RWPE2 (cell line): ENCODE data around the gene BSDC1.

Experiments
- ATAC-seq: fragments of 200-7000 bp; cut with Tn5 transposase; 3 replicates; pipeline ENCODE4 v1.9.1; 2021; ENCODE audit warnings: low read depth
- DNase-seq: peaks from one replicate; pipeline ENCODE4 v3.0.0-alpha.2; 2020; ENCODE audit warnings: low spot score
- H3K27ac ChIP-seq: fragments of 450-650 bp; 2 replicates; pipeline ENCODE4 v1.5.1; 2017; ENCODE audit warnings: mild to moderate bottlenecking; ENCODE audit not compliant: poor library complexity, severe bottlenecking
- H3K27me3 ChIP-seq: fragments of 250-450 bp; sonication (Bioruptor Pico); 2 replicates; pipeline ENCODE4 v1.5.1; 2021; ENCODE audit warnings: mild to moderate bottlenecking, moderate library complexity; ENCODE audit not compliant: insufficient read depth, poor library complexity, severe bottlenecking
- H3K36me3 ChIP-seq: fragments of 250-450 bp; sonication (Bioruptor Pico); 2 replicates; pipeline ENCODE4 v1.5.1; 2020; ENCODE audit warnings: low read depth, mild to moderate bottlenecking, moderate library complexity
- H3K4me1 ChIP-seq: fragments of 250-450 bp; sonication (Bioruptor Pico); 2 replicates; pipeline ENCODE4 v1.5.1; 2021; ENCODE audit warnings: mild to moderate bottlenecking, moderate library complexity; ENCODE audit not compliant: insufficient read depth, poor library complexity, severe bottlenecking
- H3K4me3 ChIP-seq: fragments of 250-450 bp; sonication (Bioruptor Pico); 2 replicates; pipeline ENCODE4 v1.5.1; 2021; ENCODE audit warnings: mild to moderate bottlenecking, moderate library complexity; ENCODE audit not compliant: severe bottlenecking
- H3K9me3 ChIP-seq: fragments of 250-450 bp; sonication (Bioruptor Pico); 2 replicates; pipeline ENCODE4 v1.5.1; 2021; ENCODE audit warnings: mild to moderate bottlenecking, moderate library complexity; ENCODE audit not compliant: severe bottlenecking
- TF ChIP-seq, protein P1 (sequence below): fragments of 450-650 bp; IDR thresholded peaks from one replicate; pipeline ENCODE4 v1.5.1; 2017; ENCODE audit warnings: mild to moderate bottlenecking, moderate library complexity; ENCODE audit not compliant: poor library complexity, severe bottlenecking

The BSDC1 gene

DNA sequence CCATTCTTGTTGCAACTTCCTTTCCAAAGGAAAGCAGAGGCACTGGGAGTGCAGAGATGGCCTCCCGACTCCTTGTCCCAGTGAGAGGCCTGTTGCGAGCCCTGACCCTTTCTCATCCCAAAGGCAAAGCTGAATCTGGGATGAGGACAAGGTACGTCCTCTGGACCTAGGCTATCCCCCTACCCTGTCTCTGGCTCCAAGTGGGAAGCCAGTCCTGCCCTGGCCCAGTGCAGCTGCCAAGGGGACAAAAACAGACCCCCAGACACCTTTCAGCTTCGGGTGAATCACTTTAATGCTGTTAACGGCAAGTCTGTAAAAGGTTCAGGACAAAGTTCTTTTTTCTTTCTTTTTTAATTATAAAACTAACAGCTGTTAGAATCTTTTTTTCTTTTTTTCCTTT, 29.4 kb downstream of the BSDC1 start:
- TF ChIP-seq, protein P1, sequence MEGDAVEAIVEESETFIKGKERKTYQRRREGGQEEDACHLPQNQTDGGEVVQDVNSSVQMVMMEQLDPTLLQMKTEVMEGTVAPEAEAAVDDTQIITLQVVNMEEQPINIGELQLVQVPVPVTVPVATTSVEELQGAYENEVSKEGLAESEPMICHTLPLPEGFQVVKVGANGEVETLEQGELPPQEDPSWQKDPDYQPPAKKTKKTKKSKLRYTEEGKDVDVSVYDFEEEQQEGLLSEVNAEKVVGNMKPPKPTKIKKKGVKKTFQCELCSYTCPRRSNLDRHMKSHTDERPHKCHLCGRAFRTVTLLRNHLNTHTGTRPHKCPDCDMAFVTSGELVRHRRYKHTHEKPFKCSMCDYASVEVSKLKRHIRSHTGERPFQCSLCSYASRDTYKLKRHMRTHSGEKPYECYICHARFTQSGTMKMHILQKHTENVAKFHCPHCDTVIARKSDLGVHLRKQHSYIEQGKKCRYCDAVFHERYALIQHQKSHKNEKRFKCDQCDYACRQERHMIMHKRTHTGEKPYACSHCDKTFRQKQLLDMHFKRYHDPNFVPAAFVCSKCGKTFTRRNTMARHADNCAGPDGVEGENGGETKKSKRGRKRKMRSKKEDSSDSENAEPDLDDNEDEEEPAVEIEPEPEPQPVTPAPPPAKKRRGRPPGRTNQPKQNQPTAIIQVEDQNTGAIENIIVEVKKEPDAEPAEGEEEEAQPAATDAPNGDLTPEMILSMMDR: no peak
- Histone ChIP-seq H3K27ac (no peak overlapping the region), H3K4me3 (no peak overlapping the region), H3K36me3 (peaks cover 14% of the 10 kb centered on the region; the same call in 1 of the 2 replicates), H3K4me1 (no peaks in the 10 kb centered on the region), H3K27me3 (no peaks in the 10 kb centered on the region), H3K9me3 (no peaks in the 10 kb centered on the region)
- ATAC-seq (no peak), DNase-seq (no peak)

DNA sequence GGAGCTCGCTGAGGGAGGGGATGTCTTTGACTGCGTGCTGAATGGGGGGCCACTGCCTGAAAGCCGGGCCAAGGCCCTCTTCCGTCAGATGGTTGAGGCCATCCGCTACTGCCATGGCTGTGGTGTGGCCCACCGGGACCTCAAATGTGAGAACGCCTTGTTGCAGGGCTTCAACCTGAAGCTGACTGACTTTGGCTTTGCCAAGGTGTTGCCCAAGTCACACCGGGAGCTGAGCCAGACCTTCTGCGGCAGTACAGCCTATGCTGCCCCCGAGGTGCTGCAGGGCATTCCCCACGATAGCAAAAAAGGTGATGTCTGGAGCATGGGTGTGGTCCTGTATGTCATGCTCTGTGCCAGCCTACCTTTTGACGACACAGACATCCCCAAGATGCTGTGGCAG, 30.5 kb downstream of the BSDC1 start:
- Histone ChIP-seq H3K36me3 (0 out of 2 replicates have a peak, but pooled peaks cover 8% of the 10 kb centered on the region), H3K4me1 (no peaks in the 10 kb centered on the region), H3K9me3 (no peaks in the 10 kb centered on the region), H3K27me3 (no peaks in the 10 kb centered on the region), H3K4me3 (no peak overlapping the region), H3K27ac (no peak overlapping the region)
- TF ChIP-seq, protein P1: no peak
- DNase-seq (no peak), ATAC-seq (no peak)

DNA sequence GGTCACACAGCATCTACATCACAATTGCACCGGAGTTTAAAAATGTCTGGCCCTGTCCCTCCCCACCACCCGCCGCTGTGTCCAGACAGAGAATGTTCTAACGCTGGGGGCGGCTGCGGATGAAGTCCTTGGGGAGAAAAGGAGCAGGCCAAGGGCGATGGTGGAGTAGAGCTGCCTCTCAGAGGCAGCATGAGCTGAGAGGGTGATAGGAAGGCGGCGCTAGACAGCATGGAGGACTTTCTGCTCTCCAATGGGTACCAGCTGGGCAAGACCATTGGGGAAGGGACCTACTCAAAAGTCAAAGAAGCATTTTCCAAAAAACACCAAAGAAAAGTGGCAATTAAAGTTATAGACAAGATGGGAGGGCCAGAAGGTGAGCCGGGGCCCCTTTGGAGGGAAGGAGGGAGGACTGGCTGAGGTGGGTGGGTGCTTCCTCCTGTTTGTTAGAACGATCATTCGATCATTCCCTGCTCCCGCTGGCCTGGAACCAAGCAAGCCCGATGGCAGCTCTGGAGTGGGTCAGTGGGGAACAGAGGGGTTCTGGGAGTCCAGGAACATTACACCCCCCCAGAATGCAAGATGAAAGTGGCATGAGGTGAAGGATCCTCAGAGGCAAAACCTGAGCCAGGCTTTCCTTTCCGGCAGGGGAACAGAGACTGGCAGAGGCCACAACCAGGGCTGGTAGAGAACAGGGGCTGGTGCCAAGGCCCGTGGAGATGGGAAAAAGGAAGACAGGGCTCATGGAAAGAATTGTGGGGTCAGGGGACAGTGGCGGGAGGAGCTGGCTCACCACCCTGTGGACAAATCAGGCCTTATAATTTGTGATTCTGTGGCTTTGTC, 31.5 kb downstream of the BSDC1 start, which contains the start of the genes FAM229A and TSSK3:
FAM229A (minus strand) TSS at position 12 of the 840 bp plus-strand sequence. CDS start 394 bp downstream, outside the sequence.
TSSK3 (plus strand) TSS at position 66 of the 840 bp plus-strand sequence; CDS start at position 229, 163 bp downstream.
- 0 out of 2 replicates have a peak, but pooled peaks cover 7% of the 10 kb centered on the region for H3K36me3 ChIP-seq
- no peak within 1 kb of the TSS for H3K27ac ChIP-seq
- ATAC-seq (no peak), DNase-seq (no peak)
- no peaks in the 10 kb centered on the region for H3K9me3 ChIP-seq
- H3K27me3 ChIP-seq: no peaks in the 10 kb centered on the region
- peak within 1 kb of the TSS; percentile 33 for H3K4me3 ChIP-seq
- no peaks in the 10 kb centered on the region for H3K4me1 ChIP-seq
- TF ChIP-seq, protein P1: no peak

GRCh38 chr1:32361674-32362473, 32.4 kb downstream of the BSDC1 start:
- TF ChIP-seq, protein P1: peak; percentile 46
- no peaks in the 10 kb centered on the region for H3K9me3 ChIP-seq
- no peaks in the 10 kb centered on the region for H3K27me3 ChIP-seq
- H3K4me1 ChIP-seq: no peaks in the 10 kb centered on the region
- peak overlapping the region; percentile 33 for H3K4me3 ChIP-seq
- no peak overlapping the region for H3K27ac ChIP-seq
- DNase-seq: no peak
- 0 out of 2 replicates have a peak, but pooled peaks cover under 1% of the 10 kb centered on the region for H3K36me3 ChIP-seq
- peak; percentile 60 for ATAC-seq
